ENCODE measurements around the gene SREBF2. TPM values are rescaled to one million over a fixed set of nuclear protein-coding genes. Genes with fewer than 3 reads are reported as not detected.
A peak's percentile ranks its signal among the peaks of the same experiment; 100 is the strongest.

Gene SREBF2
- total RNA-seq, 3 donors from 2014 or later (not counting 1 experiment from before 2014, with no cell fraction given) = 101 to 106 (median 105) TPM

DNA sequence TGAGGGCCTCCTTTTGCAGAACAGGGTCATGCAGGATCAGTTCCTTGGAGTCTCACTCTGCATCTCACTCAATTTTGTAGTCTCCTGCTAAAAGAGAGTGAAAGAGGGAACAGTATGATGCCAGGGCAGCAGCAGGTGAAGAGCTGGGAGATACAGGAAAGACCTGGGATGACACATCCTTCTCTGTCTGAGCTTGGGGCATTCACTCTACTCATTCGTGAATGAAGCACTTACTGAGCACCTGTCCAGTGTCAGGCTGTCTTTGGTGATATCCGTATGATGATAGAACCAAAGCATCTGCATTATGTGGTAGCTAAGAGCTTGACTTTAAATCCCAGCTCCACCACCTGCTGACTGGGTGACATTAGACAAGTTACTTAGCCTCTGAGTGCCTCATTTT lies 14.4 kb downstream of the SREBF2 start:
- WGBS (ENCODE audit: insufficient coverage) = 88% methylated on average over 2 of the region's 2 CpGs
- no peaks in the 10 kb centered on the region for H3K36me3 ChIP-seq (ENCODE audit: control insufficient read depth, insufficient read depth, low read length)
- no peaks in the 10 kb centered on the region for H3K9me3 ChIP-seq (ENCODE audit: control insufficient read depth, insufficient read depth, low read length)
- no peak for DNase-seq
- H3K4me3 Mint-ChIP-seq = peak overlapping the region; percentile 18
- no peaks in the 10 kb centered on the region for H3K27me3 ChIP-seq (ENCODE audit: control insufficient read depth, insufficient read depth, low read length)
- intact Hi-C loops (cut with micrococcal nuclease) = no loop called here
- ATAC-seq = no peak
- peak overlapping the region; percentile 47 to 60 for H3K27ac Mint-ChIP-seq
- H3K9me3 Mint-ChIP-seq = no peaks in the 10 kb centered on the region
- peaks cover 39 to 48% of the 10 kb centered on the region in 2 donors for H3K4me1 Mint-ChIP-seq
- no peaks in the 10 kb centered on the region for H3K36me3 Mint-ChIP-seq
- TF ChIP-seq, protein P1, sequence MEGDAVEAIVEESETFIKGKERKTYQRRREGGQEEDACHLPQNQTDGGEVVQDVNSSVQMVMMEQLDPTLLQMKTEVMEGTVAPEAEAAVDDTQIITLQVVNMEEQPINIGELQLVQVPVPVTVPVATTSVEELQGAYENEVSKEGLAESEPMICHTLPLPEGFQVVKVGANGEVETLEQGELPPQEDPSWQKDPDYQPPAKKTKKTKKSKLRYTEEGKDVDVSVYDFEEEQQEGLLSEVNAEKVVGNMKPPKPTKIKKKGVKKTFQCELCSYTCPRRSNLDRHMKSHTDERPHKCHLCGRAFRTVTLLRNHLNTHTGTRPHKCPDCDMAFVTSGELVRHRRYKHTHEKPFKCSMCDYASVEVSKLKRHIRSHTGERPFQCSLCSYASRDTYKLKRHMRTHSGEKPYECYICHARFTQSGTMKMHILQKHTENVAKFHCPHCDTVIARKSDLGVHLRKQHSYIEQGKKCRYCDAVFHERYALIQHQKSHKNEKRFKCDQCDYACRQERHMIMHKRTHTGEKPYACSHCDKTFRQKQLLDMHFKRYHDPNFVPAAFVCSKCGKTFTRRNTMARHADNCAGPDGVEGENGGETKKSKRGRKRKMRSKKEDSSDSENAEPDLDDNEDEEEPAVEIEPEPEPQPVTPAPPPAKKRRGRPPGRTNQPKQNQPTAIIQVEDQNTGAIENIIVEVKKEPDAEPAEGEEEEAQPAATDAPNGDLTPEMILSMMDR (IDR thresholded peaks at IDR 0.05) = no peak
- H3K27me3 Mint-ChIP-seq (ENCODE audit: low read depth in 2 of 2) = no peaks in the 10 kb centered on the region
- no peak overlapping the region for H3K27ac ChIP-seq (ENCODE audit: low read length)
- H3K4me1 ChIP-seq (ENCODE audit: control insufficient read depth, insufficient read depth, low read length) = peaks cover 15% of the 10 kb centered on the region
- no peak overlapping the region for H3K4me3 ChIP-seq (ENCODE audit: low read length)

DNA sequence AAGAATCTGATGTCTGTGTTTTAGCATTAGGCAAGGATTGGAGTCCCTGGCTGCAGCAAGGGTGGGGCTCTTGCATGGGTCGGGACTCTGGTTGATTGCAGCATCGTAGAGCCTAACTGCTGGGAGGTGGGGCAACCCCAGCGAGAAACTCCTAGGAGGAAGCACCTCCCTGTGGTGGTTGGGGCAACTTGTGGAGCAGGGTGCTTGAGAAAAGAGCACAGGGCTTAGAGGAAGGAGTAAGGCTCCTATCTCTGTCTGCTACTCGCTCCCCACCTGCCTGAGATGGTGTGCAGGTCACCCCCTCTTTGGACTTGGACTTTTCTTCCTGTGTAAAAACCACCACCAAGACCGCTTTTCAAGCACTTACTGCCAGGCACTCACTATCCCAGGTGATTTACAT lies 15.6 kb downstream of the SREBF2 start:
- H3K36me3 Mint-ChIP-seq = no peaks in the 10 kb centered on the region
- no peaks in the 10 kb centered on the region for H3K9me3 ChIP-seq (ENCODE audit: control insufficient read depth, insufficient read depth, low read length)
- WGBS (ENCODE audit: insufficient coverage) = 20% methylated on average over 5 of the region's 5 CpGs
- peaks cover 42 to 49% of the 10 kb centered on the region in 2 donors for H3K4me1 Mint-ChIP-seq
- no peaks in the 10 kb centered on the region for H3K9me3 Mint-ChIP-seq
- DNase-seq (peak in 1 of 2 donors; percentile 35), ATAC-seq (peak; percentile 64 to 83 (median 79))
- H3K4me1 ChIP-seq (ENCODE audit: control insufficient read depth, insufficient read depth, low read length) = peaks cover 15% of the 10 kb centered on the region
- H3K27ac Mint-ChIP-seq = peak overlapping the region; percentile 54 to 66
- H3K27me3 Mint-ChIP-seq (ENCODE audit: low read depth in 2 of 2) = no peaks in the 10 kb centered on the region
- intact Hi-C loops (cut with micrococcal nuclease) = no loop called here
- no peak overlapping the region for H3K27ac ChIP-seq (ENCODE audit: low read length)
- TF ChIP-seq, protein P1 (IDR thresholded peaks at IDR 0.05) = no peak
- H3K4me3 Mint-ChIP-seq = peak overlapping the region; percentile 47
- H3K27me3 ChIP-seq (ENCODE audit: control insufficient read depth, insufficient read depth, low read length) = no peaks in the 10 kb centered on the region
- H3K4me3 ChIP-seq (ENCODE audit: low read length) = no peak overlapping the region
- H3K36me3 ChIP-seq (ENCODE audit: control insufficient read depth, insufficient read depth, low read length) = no peaks in the 10 kb centered on the region

DNA sequence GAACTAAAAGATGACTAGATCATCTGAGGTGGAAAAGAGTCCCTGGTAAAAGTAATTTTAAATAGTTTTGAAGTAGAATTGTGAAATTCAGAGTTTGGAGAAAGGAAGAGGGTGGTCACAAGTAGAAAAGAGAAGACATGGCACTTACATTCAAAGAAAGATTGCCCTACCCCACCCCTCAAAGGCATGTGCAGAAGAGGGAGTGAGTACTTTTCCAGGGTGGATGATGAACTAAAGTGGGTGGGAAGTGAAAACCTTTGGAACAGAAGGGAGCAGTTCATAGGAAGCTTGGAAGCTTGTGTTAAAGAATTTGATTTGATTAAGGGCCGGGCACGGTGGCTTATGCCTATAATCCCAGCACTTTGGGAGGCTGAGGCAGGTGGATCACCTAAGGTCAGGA lies 23.6 kb downstream of the SREBF2 start:
- no peaks in the 10 kb centered on the region for H3K9me3 Mint-ChIP-seq
- intact Hi-C loops (cut with micrococcal nuclease) = loop anchor here (5.0 kb wide), 1 partner anchor 74 kb away; no protein-coding TSS in a partner anchor
- peaks cover 45 to 46% of the 10 kb centered on the region in 2 donors for H3K4me1 Mint-ChIP-seq
- Histone ChIP-seq H3K36me3 (ENCODE audit: control insufficient read depth, insufficient read depth, low read length) (no peaks in the 10 kb centered on the region), H3K27ac (ENCODE audit: low read length) (peak overlapping the region; percentile 16), H3K4me1 (ENCODE audit: control insufficient read depth, insufficient read depth, low read length) (peaks cover 24% of the 10 kb centered on the region), H3K9me3 (ENCODE audit: control insufficient read depth, insufficient read depth, low read length) (no peaks in the 10 kb centered on the region), H3K4me3 (ENCODE audit: low read length) (no peak overlapping the region), H3K27me3 (ENCODE audit: control insufficient read depth, insufficient read depth, low read length) (no peaks in the 10 kb centered on the region)
- no peaks in the 10 kb centered on the region for H3K36me3 Mint-ChIP-seq
- DNase-seq (no peak), ATAC-seq (no peak)
- no peaks in the 10 kb centered on the region for H3K27me3 Mint-ChIP-seq (ENCODE audit: low read depth in 2 of 2)
- H3K27ac Mint-ChIP-seq = peak overlapping the region; percentile 81 to 89
- 100% methylated on average over 2 of the region's 2 CpGs for WGBS (ENCODE audit: insufficient coverage)
- H3K4me3 Mint-ChIP-seq = no peak overlapping the region
- TF ChIP-seq, protein P1 (IDR thresholded peaks at IDR 0.05) = no peak

Data from natural killer cell (primary cell).